OCI-LY3 (cell line): ENCODE results near the gene SIRT1.

Source experiments
- CTCF ChIP-seq: fragments of 200-600, 300-600 bp; sonication (generic); IDR thresholded peaks from 2 replicates; pipeline ENCODE4 v1.5.1; 2014; ENCODE audit warnings: antibody characterized with exemption, low read length, low read depth
- EZH2phosphoT487 ChIP-seq: fragments of 200-600 bp; shearing (Covaris generic); IDR thresholded peaks from 2 replicates; pipeline ENCODE4 v1.6.1; 2018; ENCODE audit warnings: antibody characterized with exemption, mixed run types, low read depth

DNA sequence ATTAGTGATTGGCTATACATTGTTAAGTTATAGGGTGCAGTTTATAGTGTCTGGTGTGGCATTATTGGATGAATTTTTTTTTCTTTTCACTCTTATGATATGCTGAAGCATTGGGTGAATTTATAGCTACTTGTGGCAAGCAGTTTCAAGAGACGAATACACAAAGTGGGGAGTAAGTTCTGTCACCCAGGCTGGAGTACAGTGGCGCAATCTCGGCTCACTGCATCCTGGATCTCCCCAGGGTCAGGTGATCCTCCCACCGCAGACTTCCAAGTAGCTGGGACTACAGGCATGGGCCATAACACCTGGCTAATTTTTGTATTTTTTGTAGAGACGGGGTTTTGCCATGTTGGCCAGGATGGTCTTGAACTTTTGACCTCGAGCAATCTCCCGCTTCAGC, 6.3 kb upstream of the SIRT1 start:
- TF ChIP-seq CTCF: no peak
- no peak for TF ChIP-seq EZH2phosphoT487
